Stimulated activated effector memory CD8-positive, alpha-beta T cell treated with anti-CD3 and anti-CD28 coated beads, Interleukin-12 subunit alpha, Interleukin-12 subunit beta, amount 100 ng/mL, for 72 hours (primary cell): ENCODE measurements around the gene RABGGTB.
"Not testable (repeated sequence)": the region's sequence is repeated elsewhere in the genome, so short reads cannot be mapped to it uniquely, and the experiment has no call there.

Experiments
- ATAC-seq: fragments of 150-1000 bp; cut with Tn5 transposase; 2 replicates; pipeline ENCODE4 v1.10.0; 2021
- DNase-seq, 2 donors: peaks; one replicate each; pipeline ENCODE4 v3.0.0; 2021 to 2022; ENCODE audit warnings: low spot score in 2 of 2
- H3K27ac Mint-ChIP-seq: one replicate; pipeline ENCODE4 v1.8.0; 2022; ENCODE audit warnings: mild to moderate bottlenecking, mixed read lengths
- H3K36me3 Mint-ChIP-seq: one replicate; pipeline ENCODE4 v1.8.0; 2022; ENCODE audit warnings: mild to moderate bottlenecking, mixed read lengths
- H3K4me1 Mint-ChIP-seq: one replicate; pipeline ENCODE4 v1.8.0; 2022; ENCODE audit warnings: mixed read lengths
- H3K4me3 Mint-ChIP-seq: one replicate; pipeline ENCODE4 v1.8.0; 2022; ENCODE audit warnings: mild to moderate bottlenecking, mixed read lengths
- H3K9me3 Mint-ChIP-seq: one replicate; pipeline ENCODE4 v1.8.0; 2022; ENCODE audit warnings: mixed read lengths

Gene RABGGTB

GRCh38 chr1:75823596-75823995, 37.5 kb downstream of the RABGGTB start:
- H3K27ac Mint-ChIP-seq, H3K4me3 Mint-ChIP-seq, ATAC-seq, H3K4me1 Mint-ChIP-seq, H3K36me3 Mint-ChIP-seq, DNase-seq: not testable (repeated sequence)
- H3K9me3 Mint-ChIP-seq = peaks cover 13% of the 10 kb centered on the region

- H3K27ac Mint-ChIP-seq = no peak overlapping the region
- ATAC-seq (no peak), DNase-seq (no peak)
- H3K9me3 Mint-ChIP-seq = peaks cover 11% of the 10 kb centered on the region
- no peaks in the 10 kb centered on the region for H3K36me3 Mint-ChIP-seq
- no peaks in the 10 kb centered on the region for H3K4me1 Mint-ChIP-seq
- H3K4me3 Mint-ChIP-seq = no peak overlapping the region
Measured at GRCh38 chr1:75836528-75837100, 50.6 kb downstream of the RABGGTB start.

- Mint-ChIP-seq H3K36me3 (no peaks in the 10 kb centered on the region), H3K27ac (no peak overlapping the region), H3K9me3 (peaks cover 8% of the 10 kb centered on the region), H3K4me3 (no peak overlapping the region), H3K4me1 (no peaks in the 10 kb centered on the region)
- ATAC-seq = no peak
- DNase-seq = no peak
Measured at GRCh38 chr1:75838079-75838478, 52.0 kb downstream of the RABGGTB start.

GRCh38 chr1:75841421-75841820, 55.4 kb downstream of the RABGGTB start:
- no peaks in the 10 kb centered on the region for H3K4me1 Mint-ChIP-seq
- no peak overlapping the region for H3K27ac Mint-ChIP-seq
- no peaks in the 10 kb centered on the region for H3K36me3 Mint-ChIP-seq
- DNase-seq (no peak), ATAC-seq (no peak)
- H3K9me3 Mint-ChIP-seq = peaks cover 4% of the 10 kb centered on the region
- H3K4me3 Mint-ChIP-seq = no peak overlapping the region
